Measurements from ENCODE around the gene ARGLU1. TPM values are rescaled to one million over a fixed set of nuclear protein-coding genes. Genes with fewer than 3 reads are reported as not detected.
"Not testable (repeated sequence)": the region's sequence is repeated elsewhere in the genome, so short reads cannot be mapped to it uniquely, and the experiment has no call there.

ARGLU1 gene, protein sequence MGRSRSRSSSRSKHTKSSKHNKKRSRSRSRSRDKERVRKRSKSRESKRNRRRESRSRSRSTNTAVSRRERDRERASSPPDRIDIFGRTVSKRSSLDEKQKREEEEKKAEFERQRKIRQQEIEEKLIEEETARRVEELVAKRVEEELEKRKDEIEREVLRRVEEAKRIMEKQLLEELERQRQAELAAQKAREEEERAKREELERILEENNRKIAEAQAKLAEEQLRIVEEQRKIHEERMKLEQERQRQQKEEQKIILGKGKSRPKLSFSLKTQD
- total RNA-seq = 90.9 TPM

- peak; percentile 91 for DNase-seq
Measured at GRCh38 chr13:106567474-106568298, at the start of gene ARGLU1. TSS of gene ARGLU1 (minus strand) at chr13:106568137. CDS start at chr13:106567919, 218 bp downstream.

DNA sequence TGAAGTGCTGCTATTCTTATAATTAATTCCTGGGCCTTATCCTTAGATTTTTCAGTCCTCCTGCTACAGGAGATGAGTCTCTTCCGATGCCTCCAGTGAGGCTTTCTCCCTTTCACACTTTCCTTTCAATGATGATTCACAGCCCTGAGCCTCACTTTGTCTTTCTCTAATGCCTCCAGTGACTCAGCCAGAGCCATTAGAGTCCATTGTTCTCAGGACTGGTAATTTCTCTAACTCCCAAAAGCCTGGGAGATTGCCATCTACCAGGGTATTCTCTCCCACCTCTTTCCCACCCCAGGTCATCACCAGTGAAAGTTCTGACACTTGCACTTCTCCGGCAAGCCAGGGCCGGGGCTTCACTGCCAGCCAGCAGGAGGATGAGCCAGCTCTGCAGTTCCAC is 49.6 kb upstream of the ARGLU1 start:
- DNase-seq = no peak

- no peak for DNase-seq
Measured at GRCh38 chr13:106616729-106617128, 48.8 kb upstream of the ARGLU1 start.

GRCh38 chr13:106614874-106615273 is 46.9 kb upstream of the ARGLU1 start:
- no peak for DNase-seq

- peak; percentile 75 for DNase-seq
Measured at GRCh38 chr13:106612688-106613087, 44.8 kb upstream of the ARGLU1 start.

DNA sequence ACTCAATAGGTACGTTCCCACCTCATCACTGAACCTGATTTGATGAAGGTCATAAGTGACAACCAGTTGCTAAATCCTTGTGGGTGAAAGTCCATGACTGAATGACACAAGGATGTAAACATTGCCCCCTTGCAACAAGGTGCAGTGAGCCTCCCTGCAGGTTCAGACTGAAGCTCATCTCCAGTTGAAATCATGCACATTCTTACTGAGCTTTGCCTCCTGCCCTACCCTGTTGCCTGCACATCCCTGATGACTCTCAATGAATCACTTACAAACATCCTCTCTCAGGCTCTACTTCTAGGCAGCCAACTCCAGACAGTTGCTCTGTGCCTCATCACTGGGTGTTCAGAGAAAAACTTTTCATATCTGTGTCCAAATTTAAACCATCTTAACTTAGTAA is 42.5 kb upstream of the ARGLU1 start:
- no peak for DNase-seq

- no peak for DNase-seq
Measured at GRCh38 chr13:106609116-106609515, 41.2 kb upstream of the ARGLU1 start.

- DNase-seq = no peak
Measured at GRCh38 chr13:106603546-106603945, 35.6 kb upstream of the ARGLU1 start.

DNA sequence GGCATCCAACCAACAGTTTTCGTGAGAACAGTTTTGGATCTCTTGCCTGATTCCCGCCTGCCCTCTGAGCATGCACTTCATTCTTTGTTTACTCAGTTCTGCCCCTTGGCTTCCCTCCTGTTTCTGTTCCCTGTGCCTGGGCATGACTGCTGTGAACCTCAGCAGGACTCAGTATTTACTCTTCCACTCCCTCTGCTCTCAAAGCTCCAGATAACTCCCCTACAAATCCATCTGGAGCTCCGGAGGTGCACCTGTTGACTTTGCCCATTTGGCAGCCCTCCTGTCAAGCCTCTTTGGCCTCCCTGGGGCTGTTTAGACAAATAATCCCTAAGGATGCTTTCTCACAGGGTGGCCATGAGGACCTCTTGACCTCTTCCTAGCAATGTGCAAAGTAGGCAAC is 34.2 kb upstream of the ARGLU1 start:
- no peak for DNase-seq

GRCh38 chr13:106601489-106601888 is 33.6 kb upstream of the ARGLU1 start:
- DNase-seq = no peak

GRCh38 chr13:106600798-106601135 is 32.8 kb upstream of the ARGLU1 start:
- DNase-seq = not testable (repeated sequence)

- peak; percentile 83 for DNase-seq
Measured at GRCh38 chr13:106599875-106600797, 32.2 kb upstream of the ARGLU1 start.

- DNase-seq = no peak
Measured at GRCh38 chr13:106597749-106598395, 29.9 kb upstream of the ARGLU1 start.

DNA sequence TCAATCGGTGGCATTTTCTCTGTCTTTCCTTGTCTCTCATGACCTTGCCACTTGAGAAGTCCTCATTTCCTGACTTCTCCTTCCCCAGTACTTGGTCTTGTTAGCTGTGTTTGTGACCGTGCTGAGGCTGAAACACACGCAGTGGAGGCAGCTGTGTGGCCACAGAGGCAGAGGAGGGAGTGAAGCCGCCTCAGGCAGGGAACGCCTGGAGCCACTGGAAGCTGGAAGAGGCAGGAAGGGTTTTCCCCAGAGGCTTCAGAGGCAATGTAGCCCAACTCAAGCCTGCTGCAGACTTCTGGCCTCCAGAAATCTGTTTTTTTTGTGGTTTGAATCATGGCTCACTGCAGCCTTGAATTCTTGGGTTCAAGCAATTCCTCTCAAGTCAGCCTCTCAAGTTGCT is 29.2 kb upstream of the ARGLU1 start:
- peak; percentile 29 for DNase-seq

DNA sequence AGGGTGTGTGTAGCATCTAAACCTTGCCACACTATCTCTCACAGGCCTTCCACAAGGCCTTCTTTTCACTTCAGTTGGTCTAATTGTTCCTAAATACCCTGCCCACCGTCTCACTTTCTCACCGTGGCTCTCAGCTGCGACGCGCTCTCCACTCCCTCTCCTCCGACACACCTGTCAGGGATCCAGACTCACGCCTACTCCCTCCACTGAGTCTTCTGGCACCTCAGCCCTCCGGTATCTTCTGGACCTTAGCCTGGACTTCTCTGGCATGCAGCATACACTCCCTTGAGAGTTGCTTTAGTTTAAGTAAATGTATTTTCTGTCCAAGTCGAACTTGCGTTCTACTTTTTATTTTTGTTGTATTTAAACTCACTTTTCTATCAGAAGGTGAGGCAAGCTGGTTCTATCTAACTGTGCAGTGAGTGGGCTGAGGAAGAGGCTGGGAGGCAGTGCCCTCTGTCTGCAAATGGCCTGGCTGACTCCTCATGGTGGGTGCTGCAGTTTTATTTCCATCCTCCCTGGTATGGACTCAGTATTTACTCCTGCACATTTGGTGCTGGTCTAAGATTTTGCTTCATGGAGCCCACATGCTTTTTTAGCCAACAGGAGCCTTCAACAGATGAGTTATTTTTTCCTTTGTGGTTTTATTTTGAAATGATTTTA is 28.5 kb upstream of the ARGLU1 start:
- peak; percentile 35 for DNase-seq

- peak; percentile 70 for DNase-seq
Measured at GRCh38 chr13:106595625-106596024, 27.7 kb upstream of the ARGLU1 start.

- peak; percentile 84 for DNase-seq
Measured at GRCh38 chr13:106594980-106595379, 27.0 kb upstream of the ARGLU1 start.

GRCh38 chr13:106593132-106593531 is 25.2 kb upstream of the ARGLU1 start:
- no peak for DNase-seq

DNA sequence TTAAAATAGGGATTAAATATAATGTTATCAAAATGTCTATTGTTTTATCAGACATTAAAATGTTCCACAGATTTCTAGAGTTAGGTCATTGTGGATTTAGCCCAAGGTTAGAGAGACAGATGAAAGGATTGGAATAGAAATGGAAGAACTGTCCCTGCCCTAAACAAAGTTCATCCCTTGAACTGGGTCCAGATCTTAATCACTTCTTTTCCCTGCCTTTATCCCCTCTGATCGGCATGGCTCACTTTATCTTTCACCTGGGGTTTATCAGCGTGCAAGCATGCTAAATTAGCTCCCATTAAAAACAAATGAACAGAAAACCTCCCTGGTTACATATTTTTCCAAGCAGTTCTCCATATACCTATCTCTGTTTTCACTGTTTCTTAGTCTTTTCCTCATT is 23.4 kb upstream of the ARGLU1 start:
- DNase-seq = no peak

DNA sequence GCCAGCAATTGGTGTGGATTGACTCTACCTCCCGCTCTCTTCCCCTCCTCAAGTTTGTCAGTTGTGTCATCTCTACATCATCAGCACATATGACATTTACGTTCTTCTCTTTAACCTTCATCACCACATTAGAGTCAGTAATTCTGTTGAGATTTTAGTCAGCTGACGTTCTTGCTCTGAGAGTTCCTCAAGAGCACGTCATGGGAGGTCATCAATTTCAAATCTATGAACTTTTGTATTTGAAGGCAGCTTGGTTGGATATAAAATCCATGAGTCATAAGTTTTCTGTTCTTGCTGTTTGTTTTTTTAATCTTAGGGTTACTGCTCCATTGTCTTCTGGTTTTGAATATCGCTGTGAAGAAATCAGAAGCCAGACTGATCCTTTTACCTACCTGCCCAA is 21.8 kb upstream of the ARGLU1 start:
- DNase-seq = no peak

DNA sequence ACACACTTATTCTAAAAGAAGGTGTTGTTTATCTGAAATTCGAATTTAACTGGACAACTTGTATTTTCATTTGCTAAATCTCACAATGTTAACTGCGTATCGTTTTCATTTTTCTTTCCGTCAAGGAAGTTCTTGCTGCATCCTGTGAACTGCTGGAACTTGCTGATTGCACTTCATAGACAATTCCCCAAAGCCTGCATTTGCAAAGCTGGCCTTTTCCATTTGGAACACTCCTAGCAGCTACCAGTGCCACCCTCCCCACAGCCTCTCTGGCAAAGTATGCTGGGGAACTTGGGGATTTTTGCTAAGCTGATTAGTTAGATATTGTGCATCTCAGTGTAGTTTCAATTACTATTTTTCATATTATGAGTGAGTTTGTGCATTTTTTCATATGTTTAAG is 20.4 kb upstream of the ARGLU1 start:
- no peak for DNase-seq

GRCh38 chr13:106587787-106588186 is 19.9 kb upstream of the ARGLU1 start:
- no peak for DNase-seq

Data from skin of body (tissue), 2 donors.